HPDE6-E6E7 (cell line): ENCODE results near the gene NACA.
"Not testable (repeated sequence)": the region's sequence is repeated elsewhere in the genome, so short reads cannot be mapped to it uniquely, and the experiment has no call there.

Source experiments
- DNase-seq: peaks from one replicate; pipeline ENCODE4 v3.0.0; 2011; ENCODE audit warnings: missing footprints; ENCODE audit errors: extremely low spot score

Gene NACA

GRCh38 chr12:56724701-56724971 is 463 bp downstream of the NACA start:
- no peak for DNase-seq

- DNase-seq, result no peak
Measured at GRCh38 chr12:56723889-56724700, 1.0 kb downstream of the NACA start.

GRCh38 chr12:56723352-56723751 is 1.7 kb downstream of the NACA start:
- DNase-seq, result no peak

GRCh38 chr12:56722832-56723231 is 2.3 kb downstream of the NACA start:
- no peak for DNase-seq

GRCh38 chr12:56721721-56722120 is 3.4 kb downstream of the NACA start:
- DNase-seq, result no peak

GRCh38 chr12:56721216-56721615 is 3.9 kb downstream of the NACA start:
- DNase-seq, result no peak

GRCh38 chr12:56720731-56721151 is 4.4 kb downstream of the NACA start:
- no peak for DNase-seq

- no peak for DNase-seq
Measured at GRCh38 chr12:56719056-56719455, 6.0 kb downstream of the NACA start.

- no peak for DNase-seq
Measured at GRCh38 chr12:56718636-56719035, 6.5 kb downstream of the NACA start.

- no peak for DNase-seq
Measured at GRCh38 chr12:56718149-56718548, 7.0 kb downstream of the NACA start.

- DNase-seq, result no peak
Measured at GRCh38 chr12:56716933-56717880, 7.9 kb downstream of the NACA start.

- no peak for DNase-seq
Measured at GRCh38 chr12:56716458-56716857, 8.6 kb downstream of the NACA start.

GRCh38 chr12:56715798-56716197 is 9.3 kb downstream of the NACA start:
- no peak for DNase-seq

GRCh38 chr12:56714431-56714929 is 10.6 kb downstream of the NACA start:
- no peak for DNase-seq

GRCh38 chr12:56713345-56713744 is 11.8 kb downstream of the NACA start:
- no peak for DNase-seq

GRCh38 chr12:56709759-56710376 is 15.2 kb downstream of the NACA start:
- no peak for DNase-seq

- not testable (repeated sequence) for DNase-seq
Measured at GRCh38 chr12:56704522-56704921, 20.6 kb downstream of the NACA start.

GRCh38 chr12:56699020-56699661 is 26.0 kb downstream of the NACA start:
- DNase-seq, result no peak

GRCh38 chr12:56695327-56696101 is 29.6 kb downstream of the NACA start:
- DNase-seq, result no peak

GRCh38 chr12:56694161-56694560 is 30.9 kb downstream of the NACA start:
- DNase-seq, result no peak

- DNase-seq, result peak; percentile 70
Measured at GRCh38 chr12:56688846-56689109, 36.3 kb downstream of the NACA start.
